ENCODE results near the gene FNDC3A. TPM values are rescaled to one million over a fixed set of nuclear protein-coding genes. Genes with fewer than 3 reads are reported as not detected.

The FNDC3A gene
- total RNA-seq, 1 experiment from 2014 or later: 49.3 TPM

- POLR2A ChIA-PET (ENCODE audit: low non-redundant PET): no interaction called here
- intact Hi-C loops (cut with micrococcal nuclease; ENCODE audit: unreplicated experiment): no loop called here
- DNase-seq (ENCODE audit: low spot score): no peak
- TF ChIP-seq EZH2 (IDR thresholded peaks at IDR 0.05; ENCODE audit: borderline replicate concordance, low read depth, low read length, poor library complexity, severe bottlenecking) (no peak), CTCF (conservative IDR thresholded peaks at IDR 0.05; ENCODE audit: low read depth, low read length) (no peak)
- H3K4me3 ChIP-seq (ENCODE audit: low read depth, low read length, poor library complexity, severe bottlenecking): no peak overlapping the region
- no peaks in the 10 kb centered on the region for H3K4me1 ChIP-seq (ENCODE audit: insufficient read depth, low read length, poor library complexity, severe bottlenecking)
- CTCF ChIA-PET: no interaction called here
- no peaks in the 10 kb centered on the region for H3K27me3 ChIP-seq (replicated peaks; ENCODE audit: insufficient read depth, low read depth, low read length, poor library complexity)
- peaks cover 32% of the 10 kb centered on the region for H3K36me3 ChIP-seq (ENCODE audit: insufficient read depth, low read length, poor library complexity, severe bottlenecking)
- no peak overlapping the region for H3K27ac ChIP-seq (ENCODE audit: low read depth, low read length, poor library complexity, severe bottlenecking)
- no TSS peak for BruUV-seq (replicated peaks)
- no peaks in the 10 kb centered on the region for H3K9me3 ChIP-seq (ENCODE audit: low read depth, low read length, poor library complexity, severe bottlenecking)
Measured at GRCh38 chr13:49206641-49207040, 230.9 kb downstream of the FNDC3A start.

- DNase-seq (ENCODE audit: low spot score): no peak
- CTCF ChIA-PET: no interaction called here
- Histone ChIP-seq H3K27me3 (replicated peaks; ENCODE audit: insufficient read depth, low read depth, low read length, poor library complexity) (no peaks in the 10 kb centered on the region), H3K4me1 (ENCODE audit: insufficient read depth, low read length, poor library complexity, severe bottlenecking) (no peaks in the 10 kb centered on the region), H3K27ac (ENCODE audit: low read depth, low read length, poor library complexity, severe bottlenecking) (no peak overlapping the region), H3K9me3 (ENCODE audit: low read depth, low read length, poor library complexity, severe bottlenecking) (no peaks in the 10 kb centered on the region), H3K4me3 (ENCODE audit: low read depth, low read length, poor library complexity, severe bottlenecking) (no peak overlapping the region), H3K36me3 (ENCODE audit: insufficient read depth, low read length, poor library complexity, severe bottlenecking) (peaks cover 29% of the 10 kb centered on the region)
- TF ChIP-seq EZH2 (IDR thresholded peaks at IDR 0.05; ENCODE audit: borderline replicate concordance, low read depth, low read length, poor library complexity, severe bottlenecking) (no peak), CTCF (conservative IDR thresholded peaks at IDR 0.05; ENCODE audit: low read depth, low read length) (no peak)
- POLR2A ChIA-PET (ENCODE audit: low non-redundant PET): no interaction called here
- no TSS peak for BruUV-seq (replicated peaks)
- intact Hi-C loops (cut with micrococcal nuclease; ENCODE audit: unreplicated experiment): no loop called here
Measured at GRCh38 chr13:49208619-49209018, 232.9 kb downstream of the FNDC3A start.

GRCh38 chr13:49210114-49210513, 234.4 kb downstream of the FNDC3A start:
- H3K4me3 ChIP-seq (ENCODE audit: low read depth, low read length, poor library complexity, severe bottlenecking): no peak overlapping the region
- BruUV-seq (replicated peaks): no TSS peak
- H3K36me3 ChIP-seq (ENCODE audit: insufficient read depth, low read length, poor library complexity, severe bottlenecking): peaks cover 23% of the 10 kb centered on the region
- H3K27ac ChIP-seq (ENCODE audit: low read depth, low read length, poor library complexity, severe bottlenecking): no peak overlapping the region
- POLR2A ChIA-PET (ENCODE audit: low non-redundant PET): no interaction called here
- H3K27me3 ChIP-seq (replicated peaks; ENCODE audit: insufficient read depth, low read depth, low read length, poor library complexity): no peaks in the 10 kb centered on the region
- no peak for TF ChIP-seq CTCF (conservative IDR thresholded peaks at IDR 0.05; ENCODE audit: low read depth, low read length)
- no peak for TF ChIP-seq EZH2 (IDR thresholded peaks at IDR 0.05; ENCODE audit: borderline replicate concordance, low read depth, low read length, poor library complexity, severe bottlenecking)
- CTCF ChIA-PET: no interaction called here
- peaks cover 8% of the 10 kb centered on the region for H3K4me1 ChIP-seq (ENCODE audit: insufficient read depth, low read length, poor library complexity, severe bottlenecking)
- intact Hi-C loops (cut with micrococcal nuclease; ENCODE audit: unreplicated experiment): no loop called here
- no peaks in the 10 kb centered on the region for H3K9me3 ChIP-seq (ENCODE audit: low read depth, low read length, poor library complexity, severe bottlenecking)
- DNase-seq (ENCODE audit: low spot score): no peak
